ENCODE measurements around the gene LRP1.

DNA sequence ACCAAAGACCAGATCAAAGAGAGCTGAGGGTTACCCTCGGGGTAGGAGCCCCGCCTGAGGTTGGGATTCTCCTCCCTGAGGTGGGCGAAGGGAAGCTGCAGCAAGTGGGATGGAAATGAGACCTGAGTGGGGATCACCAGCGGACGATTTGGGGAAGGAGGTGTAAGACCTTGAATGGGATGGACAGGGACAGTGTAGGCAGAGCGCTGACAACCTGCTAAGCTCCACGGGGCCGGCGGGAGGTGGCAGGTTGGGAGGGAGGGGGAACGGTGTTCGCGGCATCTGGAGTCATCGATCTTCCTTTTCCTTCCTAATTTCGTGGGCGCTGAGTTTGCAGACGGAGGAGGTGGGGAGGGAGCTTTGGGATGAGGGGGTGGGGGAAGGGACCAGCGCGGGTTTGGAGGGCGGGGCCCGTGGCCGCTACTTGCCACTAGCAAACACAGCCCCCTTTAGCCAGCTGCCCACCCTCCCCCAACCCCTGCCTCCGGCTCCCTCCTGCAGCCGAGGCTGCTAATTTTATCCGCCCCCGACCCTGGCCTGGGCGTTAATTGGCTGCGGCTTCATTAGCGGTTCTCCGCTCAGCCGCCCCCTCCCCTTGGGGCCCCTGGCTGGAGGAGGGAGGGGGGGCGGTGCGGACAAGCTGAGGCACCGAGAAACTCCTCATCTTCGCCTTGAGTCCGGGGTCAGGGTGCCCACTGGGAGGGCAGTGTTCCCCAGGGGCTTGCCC lies 98.5 kb downstream of the LRP1 start:
- no peak for TF ChIP-seq EZH2 (optimal IDR thresholded peaks at IDR 0.05; ENCODE audit: low read depth, low read length)
- TF ChIP-seq, protein P1, sequence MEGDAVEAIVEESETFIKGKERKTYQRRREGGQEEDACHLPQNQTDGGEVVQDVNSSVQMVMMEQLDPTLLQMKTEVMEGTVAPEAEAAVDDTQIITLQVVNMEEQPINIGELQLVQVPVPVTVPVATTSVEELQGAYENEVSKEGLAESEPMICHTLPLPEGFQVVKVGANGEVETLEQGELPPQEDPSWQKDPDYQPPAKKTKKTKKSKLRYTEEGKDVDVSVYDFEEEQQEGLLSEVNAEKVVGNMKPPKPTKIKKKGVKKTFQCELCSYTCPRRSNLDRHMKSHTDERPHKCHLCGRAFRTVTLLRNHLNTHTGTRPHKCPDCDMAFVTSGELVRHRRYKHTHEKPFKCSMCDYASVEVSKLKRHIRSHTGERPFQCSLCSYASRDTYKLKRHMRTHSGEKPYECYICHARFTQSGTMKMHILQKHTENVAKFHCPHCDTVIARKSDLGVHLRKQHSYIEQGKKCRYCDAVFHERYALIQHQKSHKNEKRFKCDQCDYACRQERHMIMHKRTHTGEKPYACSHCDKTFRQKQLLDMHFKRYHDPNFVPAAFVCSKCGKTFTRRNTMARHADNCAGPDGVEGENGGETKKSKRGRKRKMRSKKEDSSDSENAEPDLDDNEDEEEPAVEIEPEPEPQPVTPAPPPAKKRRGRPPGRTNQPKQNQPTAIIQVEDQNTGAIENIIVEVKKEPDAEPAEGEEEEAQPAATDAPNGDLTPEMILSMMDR (IDR thresholded peaks at IDR 0.05; ENCODE audit: low read length) = no peak

Data from MM.1S (cell line).